ENCODE measurements around the gene PSTPIP1.

GRCh38 chr15:77084436-77084835, 89.5 kb downstream of the PSTPIP1 start:
- no peak for TF ChIP-seq POLR2A (IDR thresholded peaks at IDR 0.05)
- no peak for TF ChIP-seq CTCF (IDR thresholded peaks at IDR 0.05)

Measured in right lobe of liver (tissue), 4 donors.